HG02884 (cell line): ENCODE measurements around the gene MRO.
A peak's percentile ranks its signal among the peaks of the same experiment; 100 is the strongest.
"Not testable (repeated sequence)": the region's sequence is repeated elsewhere in the genome, so short reads cannot be mapped to it uniquely, and the experiment has no call there.

Experiments
- ATAC-seq: cut with Tn5 transposase; IDR thresholded peaks from one replicate; pipeline ENCODE4 v1.9.1; 2021; ENCODE audit warnings: mild to moderate bottlenecking, moderate library complexity; ENCODE audit not compliant: unreplicated experiment

The MRO gene

DNA sequence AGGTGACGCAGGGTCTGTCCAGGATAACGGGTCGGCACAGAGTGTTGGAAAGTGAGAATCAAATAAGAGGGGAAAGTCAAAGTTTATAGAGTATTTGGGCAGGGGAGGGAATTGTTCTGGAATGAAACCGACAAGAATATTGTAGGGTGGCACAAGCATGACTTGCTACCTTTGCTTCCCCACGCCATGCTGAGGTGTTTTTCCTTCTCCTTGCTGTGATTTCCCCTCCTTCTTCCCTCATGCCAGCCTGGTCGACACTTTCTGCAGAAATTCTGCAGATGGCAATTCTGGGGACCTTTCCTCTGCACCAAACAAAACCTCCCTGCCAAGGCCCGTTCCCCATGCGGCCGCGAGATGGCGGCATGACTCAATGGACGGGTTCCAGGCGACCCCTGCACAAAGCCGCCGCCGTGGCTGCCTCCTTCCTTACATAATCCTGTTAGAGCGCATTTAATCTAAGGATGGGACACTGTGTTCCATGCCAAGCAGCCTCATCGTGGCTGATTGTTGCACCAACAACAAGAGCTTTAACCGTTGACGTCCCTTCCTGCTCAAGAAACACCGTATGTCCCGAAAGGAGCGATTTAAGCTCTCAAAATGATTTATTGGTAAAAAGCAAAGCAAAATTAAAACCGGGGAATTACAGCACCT, at the start of gene MRO:
Gene MRO (minus strand): TSS at position 289 of the 651 bp plus-strand sequence. CDS start 10,616 bp downstream, outside the sequence.
- peak; percentile 86 for ATAC-seq

DNA sequence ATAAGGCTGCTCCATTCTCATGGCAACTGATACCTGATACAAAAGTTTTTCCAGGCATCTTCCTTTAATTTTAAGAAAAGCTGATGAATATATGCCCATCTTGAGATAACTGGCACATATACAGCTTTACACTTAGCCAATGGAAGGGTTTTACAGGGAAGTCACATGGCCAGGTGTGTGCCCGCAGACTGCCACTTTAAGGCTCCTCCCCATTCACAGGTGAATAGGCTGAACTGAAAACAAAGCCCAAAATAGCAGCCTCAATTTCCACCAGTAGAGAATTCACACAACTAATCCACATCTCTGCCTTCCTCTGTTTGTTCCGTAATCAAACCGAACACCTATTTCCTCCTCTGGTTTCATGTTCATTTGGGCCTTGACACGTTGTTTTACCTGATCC, 49.3 kb upstream of the MRO start:
- no peak for ATAC-seq

DNA sequence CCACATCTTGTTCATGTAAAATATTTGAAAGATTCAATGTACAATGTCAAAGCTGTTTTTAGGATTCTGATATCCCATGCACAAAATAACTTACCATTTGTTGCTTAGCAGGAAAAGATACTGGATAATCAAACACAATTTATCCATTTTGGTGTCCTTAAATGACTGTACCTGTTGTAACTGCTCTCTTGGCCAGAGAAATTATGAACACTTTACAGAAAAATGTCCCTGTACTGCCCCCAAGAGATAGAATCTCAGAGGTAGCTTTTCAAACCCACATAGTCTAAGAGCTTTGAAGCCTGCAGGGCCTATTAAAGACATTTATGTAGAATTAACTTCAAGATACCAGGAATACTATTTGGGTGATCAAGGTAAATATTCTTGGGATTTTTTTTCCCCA, 46.9 kb upstream of the MRO start:
- ATAC-seq: no peak

DNA sequence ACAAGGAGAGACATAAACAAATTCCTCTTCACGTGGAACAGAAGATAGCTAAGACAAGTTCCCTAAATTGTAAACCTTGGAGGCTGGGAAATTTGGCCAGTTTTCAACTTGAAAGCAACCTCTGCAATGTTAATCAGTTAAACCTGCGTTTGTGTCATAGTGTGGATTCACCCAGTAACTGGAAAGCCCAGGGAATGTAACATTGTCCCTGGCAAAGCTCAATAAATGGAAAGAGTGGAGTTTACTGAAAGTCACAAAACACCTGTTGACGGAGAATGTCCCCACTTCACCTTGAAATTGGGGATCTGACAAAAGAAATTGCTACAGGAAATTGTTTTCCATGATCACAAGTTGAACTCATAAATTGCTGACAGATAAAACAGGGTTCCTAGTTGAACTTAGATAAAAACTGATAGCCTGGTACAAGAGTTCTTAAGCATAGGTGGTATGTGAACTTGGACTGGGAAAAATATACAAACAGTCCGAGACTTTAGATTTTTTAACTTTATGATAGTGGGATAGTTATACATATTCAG, 44.1 kb upstream of the MRO start:
- ATAC-seq: no peak

DNA sequence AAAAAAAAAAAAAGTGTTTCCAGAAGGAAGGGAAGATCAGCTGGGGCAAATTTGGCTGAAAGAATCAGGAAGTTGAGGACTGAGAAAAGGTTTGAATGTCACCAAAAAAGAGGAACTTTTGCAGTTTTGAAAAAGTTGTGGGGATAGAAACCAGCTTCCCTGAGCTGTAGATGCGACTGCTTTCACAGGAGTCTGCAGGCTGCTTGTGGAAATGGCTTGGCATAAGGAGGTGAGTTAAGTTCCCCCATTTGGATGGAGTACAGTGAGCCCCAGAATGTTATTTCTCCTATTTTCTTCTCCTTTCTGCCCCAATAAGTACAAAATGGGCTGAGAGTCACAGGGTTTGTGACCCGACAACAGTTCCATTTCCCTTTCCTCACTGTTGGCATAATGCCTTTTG, 42.6 kb upstream of the MRO start:
- ATAC-seq: no peak

DNA sequence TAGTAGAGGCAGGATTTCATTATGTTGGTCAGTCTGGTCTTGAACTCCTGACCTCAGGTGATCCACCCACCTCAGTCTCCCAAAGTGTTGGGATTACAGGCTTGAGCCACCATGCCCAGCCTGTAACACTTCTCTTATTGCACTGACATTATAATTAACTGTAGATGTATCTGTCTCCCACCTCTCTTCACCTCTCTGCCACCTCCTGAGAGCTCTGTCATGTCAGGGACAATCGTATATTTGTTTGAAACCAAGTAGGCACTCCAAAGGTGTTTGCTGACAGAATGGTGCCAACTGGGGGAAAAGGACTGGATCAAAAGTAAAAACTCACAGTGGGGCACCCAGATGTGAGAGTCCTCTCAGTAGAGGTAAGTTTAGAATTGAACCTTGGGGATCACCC, 41.8 kb upstream of the MRO start:
- no peak for ATAC-seq

DNA sequence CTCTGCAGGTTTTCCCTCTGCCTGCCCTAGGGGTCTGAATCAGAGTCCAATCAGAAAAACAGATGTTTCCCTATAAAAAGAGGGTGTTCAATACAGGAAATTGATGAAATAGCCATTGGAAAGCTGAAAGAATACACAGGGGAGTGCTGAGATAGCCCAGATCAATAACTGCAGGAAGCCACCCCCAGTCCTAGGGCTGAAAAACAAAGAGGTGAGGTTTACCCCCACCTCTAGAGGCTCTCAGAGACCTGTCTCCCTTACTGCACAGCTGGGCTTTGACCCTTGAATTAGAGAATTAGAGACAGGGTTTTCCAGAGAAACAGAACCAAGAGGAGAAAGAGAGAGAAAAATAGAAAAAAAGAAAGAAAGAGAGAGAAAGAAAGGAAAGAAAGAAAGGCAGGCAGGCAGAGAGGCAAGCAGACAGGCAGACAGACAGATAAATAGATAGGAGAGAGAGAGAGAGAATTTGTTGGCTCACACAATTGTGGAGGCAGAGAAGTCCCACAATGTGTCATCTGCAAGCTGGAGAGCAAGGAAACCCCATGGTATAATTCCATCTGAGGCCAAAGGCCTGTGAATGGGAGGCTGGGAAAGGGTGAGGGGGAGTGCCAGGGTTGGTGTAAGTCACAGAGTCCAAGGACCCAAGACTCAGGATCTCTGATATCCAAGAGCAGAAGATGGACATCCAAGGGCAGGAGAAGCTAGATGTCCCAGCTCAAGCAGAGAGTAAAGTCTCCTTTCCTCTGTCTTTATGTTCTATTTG, 40.2 kb upstream of the MRO start:
- ATAC-seq: no peak

DNA sequence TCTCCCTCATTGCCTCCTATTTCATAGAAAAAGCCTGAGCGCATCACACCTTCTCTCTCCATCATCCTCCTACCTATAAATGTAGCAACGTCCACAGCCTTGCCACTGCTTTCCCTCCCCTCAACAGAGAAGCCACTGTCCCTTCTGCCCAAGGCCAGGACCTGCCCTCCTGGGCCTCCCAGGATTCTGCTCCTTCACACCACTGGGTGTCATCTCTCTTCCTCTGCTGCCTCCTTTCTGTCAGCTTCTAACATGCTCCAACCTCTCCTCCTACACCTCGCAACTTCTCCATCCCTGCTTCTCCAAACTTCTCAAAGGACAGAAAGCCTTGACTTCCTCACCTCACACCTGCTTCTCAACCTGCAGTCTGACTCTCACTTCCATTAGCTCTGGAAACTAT, 37.9 kb upstream of the MRO start:
- ATAC-seq: no peak

DNA sequence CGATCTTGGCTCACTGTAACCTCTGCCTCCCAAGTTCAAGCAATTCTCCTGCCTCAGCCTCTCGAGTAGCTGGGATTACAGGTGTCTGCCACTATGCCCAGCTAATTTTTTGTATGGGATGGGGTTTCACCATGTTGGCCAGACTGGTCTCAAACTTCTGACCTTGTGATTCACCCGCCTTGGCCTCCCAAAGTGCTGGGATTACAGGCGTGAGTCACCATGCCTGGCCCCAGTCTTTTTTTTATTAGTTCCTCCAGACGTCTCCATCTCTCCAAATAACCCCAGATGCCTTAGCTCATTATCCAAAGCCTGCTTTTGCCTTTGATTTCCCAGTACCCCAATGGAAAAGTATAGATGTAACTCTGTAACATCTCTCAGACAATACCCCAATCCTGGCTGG, 37.4 kb upstream of the MRO start:
- not testable (repeated sequence) for ATAC-seq

DNA sequence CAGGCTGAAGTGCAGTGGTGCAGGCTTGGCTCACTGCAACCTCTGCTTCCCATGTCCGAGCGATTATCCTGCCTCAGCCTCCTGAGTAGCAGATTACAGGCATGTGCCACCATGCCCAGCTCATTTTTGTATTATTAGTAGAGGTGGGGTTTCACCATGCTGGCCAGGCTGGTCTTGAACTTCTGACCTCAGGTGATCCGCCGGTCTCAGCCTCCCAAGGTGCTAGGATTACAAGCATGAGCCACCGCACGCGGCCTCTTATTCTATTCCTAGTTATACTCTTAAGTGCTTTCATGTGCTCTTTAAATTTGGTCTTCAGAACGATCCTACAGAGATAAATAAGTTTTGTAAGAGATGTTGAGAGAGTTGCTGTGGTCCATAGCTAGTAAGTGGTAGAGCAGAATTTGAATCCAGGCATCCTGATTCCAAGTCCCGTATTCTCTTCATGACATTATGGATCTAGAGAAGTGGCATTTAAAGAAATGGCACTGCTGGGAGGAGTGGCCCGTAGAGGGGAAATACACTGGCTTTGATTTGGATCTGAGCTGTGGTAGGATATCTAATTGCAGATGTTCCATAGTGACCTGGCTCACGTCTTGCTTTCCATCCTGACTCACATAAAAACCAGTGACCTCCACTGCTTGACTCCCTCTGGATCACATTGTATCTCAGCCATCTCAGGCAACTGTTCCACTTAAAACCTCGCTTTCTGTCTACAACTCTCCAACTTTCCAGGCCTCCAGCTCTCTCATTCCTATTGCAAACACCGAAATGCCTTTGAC, 36.4 kb upstream of the MRO start:
- ATAC-seq: no peak

DNA sequence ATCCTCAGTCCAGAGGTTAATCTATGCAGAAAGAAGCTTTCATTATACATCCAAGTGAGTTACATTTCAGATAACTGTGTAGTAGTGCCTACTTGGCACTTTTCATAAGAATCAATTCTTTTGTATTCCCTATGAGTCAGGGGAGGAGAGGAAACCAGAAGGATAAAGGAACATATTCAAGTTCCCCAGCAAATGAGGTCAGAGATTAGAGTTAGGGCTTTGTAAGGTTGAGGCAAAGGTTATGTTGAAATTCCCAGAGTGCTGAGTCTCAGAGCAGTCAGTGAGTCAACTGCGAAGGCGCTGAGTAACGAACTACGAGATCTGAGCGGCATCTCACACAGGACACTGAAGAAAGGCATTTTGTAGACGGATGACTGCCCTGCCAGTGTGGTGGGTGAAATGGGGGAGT, 34.1 kb upstream of the MRO start:
- ATAC-seq: no peak

DNA sequence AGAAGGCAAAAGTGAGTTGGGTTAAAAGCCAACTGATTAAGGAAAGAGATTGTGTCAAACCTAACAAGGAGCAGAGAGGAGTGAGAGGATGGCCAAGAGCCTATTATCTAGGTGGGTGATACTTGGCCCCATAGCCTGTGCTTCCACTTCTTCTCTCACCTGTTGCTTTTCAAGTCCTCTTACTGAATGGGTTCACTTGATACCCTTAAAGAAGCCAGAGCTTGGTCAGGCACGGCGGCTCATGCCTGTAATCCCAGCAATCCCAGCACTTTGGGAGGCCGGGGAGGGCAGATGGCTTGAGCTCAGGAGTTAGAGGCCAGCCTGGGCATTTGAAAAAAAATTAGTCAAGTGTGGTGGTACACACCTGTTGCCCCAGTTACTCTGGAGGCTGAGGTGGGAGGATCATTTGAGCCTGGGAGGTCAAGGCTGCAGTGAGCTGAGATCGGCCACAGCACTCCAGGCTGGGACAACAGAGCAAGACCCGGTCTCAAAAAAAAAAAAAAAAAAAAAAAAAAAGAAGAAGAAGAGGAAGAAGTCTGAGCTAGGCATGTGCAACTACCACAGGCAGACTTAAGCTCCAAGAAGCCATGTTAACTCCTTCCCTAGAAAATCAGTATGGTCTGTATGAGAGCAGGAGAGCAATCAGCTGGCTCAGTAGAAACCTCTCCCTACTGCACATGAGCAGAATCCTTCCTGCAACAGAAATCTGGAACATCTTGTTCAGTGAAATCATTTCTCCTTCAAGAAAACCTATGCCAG, 30.7 kb upstream of the MRO start:
- ATAC-seq: no peak

DNA sequence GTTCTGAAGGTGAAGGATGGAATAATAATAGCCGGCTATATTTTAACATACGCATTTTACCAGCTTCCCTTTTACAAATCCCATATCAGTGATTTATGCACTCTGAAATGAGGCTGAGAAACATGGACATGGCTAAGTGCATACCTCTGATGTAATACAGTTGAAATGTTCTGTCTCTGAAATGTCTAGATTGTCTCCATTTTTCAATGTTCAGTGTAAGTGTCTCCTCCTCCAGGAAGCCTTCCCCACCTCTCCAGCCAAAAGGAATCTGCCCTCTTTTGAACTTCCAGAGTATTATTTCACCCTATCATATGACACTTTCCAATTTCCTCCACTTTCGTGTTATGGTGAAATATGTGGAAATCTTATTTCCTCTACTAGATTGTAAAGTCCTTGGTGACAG, 29.6 kb upstream of the MRO start:
- ATAC-seq: no peak

DNA sequence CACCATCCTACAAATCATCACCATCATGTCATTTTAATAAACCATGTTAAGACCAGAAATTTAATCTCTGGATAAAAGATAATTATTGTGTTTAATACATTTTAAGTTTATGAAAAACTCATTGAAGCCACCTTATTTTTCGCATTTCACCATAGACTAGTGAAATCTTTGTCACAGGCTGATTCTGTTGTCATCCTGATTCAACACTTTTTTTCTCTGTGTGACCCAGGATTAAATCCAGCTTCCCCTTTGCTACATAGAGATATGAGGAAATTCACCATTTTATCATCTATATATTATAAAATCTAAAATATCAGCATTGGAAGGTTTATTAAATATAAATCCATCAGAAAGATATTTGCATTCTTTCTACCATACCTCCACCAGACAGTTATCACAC, 29.2 kb upstream of the MRO start:
- no peak for ATAC-seq

DNA sequence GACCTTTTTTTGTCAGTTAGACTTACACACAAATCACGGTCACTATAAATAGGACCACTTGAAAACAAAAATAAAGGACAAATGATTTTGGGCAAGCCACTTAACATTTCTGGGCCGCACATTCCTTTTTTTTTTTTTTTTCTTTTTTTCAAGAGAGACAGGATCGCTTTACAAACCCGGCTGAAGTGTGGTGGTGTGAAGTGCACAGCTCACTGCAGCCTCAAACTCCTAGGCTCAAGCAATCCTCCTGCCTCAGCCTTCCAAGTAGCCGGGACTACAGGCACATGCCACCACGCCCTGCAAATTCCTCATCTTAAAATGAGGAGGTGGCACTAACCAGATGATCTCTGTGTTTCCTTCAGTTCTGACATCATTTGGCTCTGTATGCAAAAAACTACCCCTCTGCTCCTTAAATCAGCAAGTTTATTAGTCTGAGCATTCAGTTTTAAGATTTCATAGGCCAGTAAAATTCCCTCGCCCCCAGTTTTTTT, 28.3 kb upstream of the MRO start:
- no peak for ATAC-seq

DNA sequence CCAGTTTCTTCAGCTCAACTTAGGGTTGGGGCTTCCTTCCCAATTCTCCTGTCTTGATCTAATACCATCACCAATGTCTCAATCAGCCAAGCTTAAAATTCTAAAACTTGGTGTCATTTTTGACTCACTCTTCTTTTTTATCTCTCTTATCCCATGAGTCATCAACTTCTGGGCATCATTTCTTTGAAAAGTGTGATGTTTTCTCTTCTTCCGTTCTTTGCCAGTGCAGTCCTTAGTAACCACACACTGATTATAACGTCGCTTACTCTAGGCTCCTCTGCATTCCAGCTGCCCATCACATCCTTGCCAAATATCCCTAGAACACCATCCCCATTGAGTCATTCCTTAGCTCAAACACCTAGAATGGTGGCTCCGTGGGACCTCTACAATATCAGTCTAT, 27.4 kb upstream of the MRO start:
- ATAC-seq: no peak

DNA sequence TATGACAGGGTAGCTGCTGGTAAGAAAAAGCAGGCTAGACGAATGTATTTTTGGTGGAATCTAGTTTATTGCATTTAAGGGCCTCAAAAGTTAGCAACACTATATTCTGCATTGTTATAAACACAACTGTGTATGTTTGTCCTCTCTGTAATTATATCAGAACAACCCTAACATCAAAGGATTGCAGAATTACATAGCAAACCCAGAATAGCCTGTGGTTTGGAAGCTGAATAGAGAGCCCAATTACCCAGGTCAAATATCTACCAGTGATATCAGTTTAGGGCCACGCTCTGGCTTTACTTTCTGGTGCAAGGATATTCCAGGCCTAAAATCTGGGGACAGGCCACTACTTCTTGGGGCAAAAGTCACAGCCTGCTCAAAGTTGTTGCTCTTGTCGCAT, 25.1 kb upstream of the MRO start:
- no peak for ATAC-seq

DNA sequence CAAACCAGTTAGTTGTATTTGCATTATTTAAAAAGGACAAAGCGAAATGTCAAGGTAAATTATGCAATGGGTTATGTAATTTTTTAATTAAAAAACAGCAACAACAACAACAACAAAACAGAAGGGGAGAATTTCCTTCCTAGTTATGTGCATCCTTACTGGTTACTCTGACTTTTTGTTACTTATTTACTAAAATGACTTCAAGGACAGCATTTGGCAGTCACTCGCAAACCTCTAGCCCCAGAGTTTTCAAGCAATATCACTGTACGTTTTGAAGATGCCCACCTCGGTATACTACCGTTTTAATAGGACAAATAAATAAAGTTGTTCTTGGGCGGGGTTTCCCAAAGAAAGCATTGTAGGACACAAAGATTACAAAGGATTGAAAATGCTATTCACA, 24.7 kb upstream of the MRO start:
- ATAC-seq: no peak

DNA sequence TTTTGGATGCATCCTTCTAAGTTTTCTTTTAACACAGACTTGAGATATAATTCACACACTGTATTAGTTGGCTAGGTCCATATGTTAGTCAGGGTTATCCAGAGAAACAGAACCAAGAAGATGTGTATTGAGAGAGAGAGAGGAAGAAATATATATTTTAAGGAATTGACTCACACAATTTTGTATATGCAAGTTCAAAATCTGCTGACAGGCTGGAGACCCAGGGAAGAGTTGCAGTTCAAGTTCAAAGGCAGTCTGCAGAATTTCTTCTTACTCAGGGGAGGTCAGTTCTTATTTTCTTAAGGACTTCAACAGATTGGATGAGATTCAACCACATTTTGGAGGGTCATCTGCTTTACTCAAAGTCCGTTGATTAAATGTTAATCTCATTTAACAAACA, 23.0 kb upstream of the MRO start:
- no peak for ATAC-seq

DNA sequence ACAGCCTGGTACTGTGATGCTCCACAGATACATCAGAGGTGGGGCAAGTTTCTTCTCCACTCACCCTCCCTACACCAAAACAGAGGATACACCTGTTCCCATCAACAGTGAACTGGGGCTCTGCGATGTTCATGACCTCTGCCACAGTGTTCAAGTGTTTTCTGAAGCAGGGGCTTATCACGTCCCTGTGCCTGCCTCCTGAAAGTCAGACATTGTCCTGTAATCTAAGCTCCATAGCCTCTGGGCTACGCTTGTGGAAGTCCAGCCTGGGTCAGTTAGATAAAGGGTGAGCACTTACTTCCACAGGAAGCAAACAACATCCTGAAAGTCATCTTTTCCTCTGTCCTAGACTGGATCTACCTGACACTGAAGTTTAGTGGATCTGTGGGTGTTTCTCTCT, 20.2 kb upstream of the MRO start:
- ATAC-seq: no peak

DNA sequence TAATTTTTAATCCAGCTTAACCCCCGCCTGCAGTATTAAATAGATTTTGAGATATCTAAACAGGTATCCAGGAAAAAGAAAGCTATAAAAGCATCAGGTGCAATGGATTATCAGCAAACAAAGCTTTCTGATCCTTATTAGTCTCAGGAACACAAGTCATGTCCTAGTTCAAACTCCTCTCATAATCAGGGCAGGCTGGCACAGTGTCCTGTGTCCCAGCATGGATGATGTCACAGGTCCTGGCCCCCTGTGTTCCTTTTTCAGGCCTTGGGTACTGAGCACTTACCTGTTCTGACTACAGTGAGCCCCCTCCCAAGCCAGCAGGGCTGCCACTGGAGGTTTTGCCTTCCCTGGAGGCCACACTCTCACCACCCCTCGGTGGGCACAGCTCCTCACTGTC, 19.5 kb upstream of the MRO start:
- ATAC-seq: no peak
